ENCODE measurements around the gene A3GALT2.

The A3GALT2 gene

GRCh38 chr1:33331444-33332356 lies 10.8 kb upstream of the A3GALT2 start:
- FAIRE-seq: no peak

- FAIRE-seq: no peak
Measured at GRCh38 chr1:33330906-33331305, 10.0 kb upstream of the A3GALT2 start.

- no peak for FAIRE-seq
Measured at GRCh38 chr1:33330361-33330890, 9.5 kb upstream of the A3GALT2 start.

- FAIRE-seq: no peak
Measured at GRCh38 chr1:33329600-33330305, 8.9 kb upstream of the A3GALT2 start.

- no peak for FAIRE-seq
Measured at GRCh38 chr1:33328817-33329216, 7.9 kb upstream of the A3GALT2 start.

- FAIRE-seq: no peak
Measured at GRCh38 chr1:33327587-33328325, 6.9 kb upstream of the A3GALT2 start.

- no peak for FAIRE-seq
Measured at GRCh38 chr1:33326785-33327184, 5.9 kb upstream of the A3GALT2 start.

- no peak for FAIRE-seq
Measured at GRCh38 chr1:33324677-33325575, 4.0 kb upstream of the A3GALT2 start.

GRCh38 chr1:33323663-33324477 lies 3.0 kb upstream of the A3GALT2 start:
- FAIRE-seq: no peak

GRCh38 chr1:33322870-33323585 lies 2.1 kb upstream of the A3GALT2 start:
- FAIRE-seq: no peak

- no peak for FAIRE-seq
Measured at GRCh38 chr1:33322109-33322508, 1.2 kb upstream of the A3GALT2 start.

- FAIRE-seq: no peak
Measured at GRCh38 chr1:33321178-33321577, 280 bp upstream of the A3GALT2 start.

GRCh38 chr1:33319949-33320618 lies 814 bp downstream of the A3GALT2 start:
- no peak for FAIRE-seq

- no peak for FAIRE-seq
Measured at GRCh38 chr1:33319186-33319948, 1.5 kb downstream of the A3GALT2 start.

- no peak for FAIRE-seq
Measured at GRCh38 chr1:33317946-33318345, 3.0 kb downstream of the A3GALT2 start.

GRCh38 chr1:33317354-33317753 lies 3.5 kb downstream of the A3GALT2 start:
- FAIRE-seq: no peak

- no peak for FAIRE-seq
Measured at GRCh38 chr1:33316601-33317000, 4.3 kb downstream of the A3GALT2 start.

- FAIRE-seq: no peak
Measured at GRCh38 chr1:33314416-33314815, 6.5 kb downstream of the A3GALT2 start.

- no peak for FAIRE-seq
Measured at GRCh38 chr1:33312413-33312749, 8.5 kb downstream of the A3GALT2 start.

All from TTC549 (cell line).